ENCODE results near the gene CFAP91.

GRCh38 chr3:119664370-119664769 lies 38.5 kb upstream of the CFAP91 start:
- TF ChIP-seq CTCF (conservative IDR thresholded peaks at IDR 0.05; ENCODE audit: low read length) (no peak), EZH2phosphoT487 (IDR thresholded peaks at IDR 0.05; ENCODE audit: borderline replicate concordance) (no peak)

Data from Loucy (cell line).